Gastrocnemius medialis (tissue), 4 donors: ENCODE results near the gene HSPG2. TPM values are rescaled to one million over a fixed set of nuclear protein-coding genes. Genes with fewer than 3 reads are reported as not detected.

Source experiments
- ATAC-seq, 2 donors: fragments of 150-250 bp; one replicate each; pipeline ENCODE4 v1.9.1; 2016
- DNase-seq, 2 donors: peaks; one replicate each; pipeline ENCODE4 v3.0.0-alpha.2; 2019
- H3K27ac ChIP-seq, 4 donors: fragments of 200-600 bp; sonication (generic); 1 replicate in 1 of 4; 2 replicates in 3 of 4; pipeline ENCODE4 v1.5.1; 2016 to 2018; ENCODE audit warnings: mild to moderate bottlenecking in 2 of 4, moderate library complexity in 1 of 4
- H3K27me3 ChIP-seq, 3 donors: fragments of 200-600 bp; sonication (generic) in 2 of 3; 1 replicate in 1 of 3; 2 replicates in 2 of 3; pipeline versions ENCODE4 v1.5.1 to v1.6.0; 2016 to 2019; ENCODE audit warnings: mild to moderate bottlenecking in 1 of 3, moderate library complexity in 1 of 3
- H3K36me3 ChIP-seq, 2 donors: fragments of 200-600 bp; sonication (generic) in 1 of 2; one replicate each; pipeline ENCODE4 v1.5.1; 2017 to 2018
- H3K4me1 ChIP-seq, 2 donors: fragments of 200-600 bp; sonication (generic) in 1 of 2; one replicate each; pipeline ENCODE4 v1.5.1; 2016 to 2017; ENCODE audit warnings: mild to moderate bottlenecking in 2 of 2
- H3K4me3 ChIP-seq, 4 donors: fragments of 200-600 bp; sonication (generic) in 3 of 4; 1 replicate in 1 of 4; 2 replicates in 3 of 4; pipeline ENCODE4 v1.5.1; 2016 to 2019; ENCODE audit warnings: mild to moderate bottlenecking in 2 of 4
- H3K9me3 ChIP-seq, 3 donors: fragments of 200-600 bp; sonication (generic) in 2 of 3; 1 replicate in 1 of 3; 2 replicates in 2 of 3; pipeline ENCODE4 v1.5.1; 2016 to 2019
- POLR2A ChIP-seq, 2 donors: fragments of 450-650 bp; IDR thresholded peaks; one replicate each; pipeline ENCODE4 v1.6.1; 2017; ENCODE audit warnings: antibody characterized with exemption in 2 of 2, mild to moderate bottlenecking in 2 of 2, moderate library complexity in 2 of 2
- in situ Hi-C, 4 donors: fragments of 200-750 bp; cut with MboI; loops; one replicate each; pipeline versions ENCODE4 v1.15.0 to v1.8.0; 2017; ENCODE audit warnings: low sequenced_read_pairs in 4 of 4
- intact Hi-C: fragments of 100-400 bp; cut with DNase I; formaldehyde crosslinking; loops from one replicate; pipeline ENCODE4 v1.15.1; 2023; ENCODE audit warnings: low total_unique reads
- total RNA-seq, 4 donors: library from RNA; depleted of rRNA; stranded (reverse); fragments of >200 nt; gene quantifications; one replicate each; pipeline versions ENCODE4 v1.1.0 to v1.2.3, GENCODE V29; 2016
- TF ChIP-seq, protein P1 (sequence below), 5 experiments: fragments of 450-650 bp in 3 of 5; fragments of 200-600 bp in 2 of 5; sonication (generic) in 2 of 5; IDR thresholded peaks in 4 of 5; conservative IDR thresholded peaks in 1 of 5; 1 replicate in 4 of 5; 2 replicates in 1 of 5; pipeline ENCODE4 v1.5.1; 2016 to 2019; ENCODE audit warnings: antibody characterized with exemption in 5 of 5, mild to moderate bottlenecking in 3 of 5, moderate library complexity in 3 of 5

The HSPG2 gene
- total RNA-seq, 4 donors from 2014 or later, result 68.9 to 108 (median 83.5) TPM

DNA sequence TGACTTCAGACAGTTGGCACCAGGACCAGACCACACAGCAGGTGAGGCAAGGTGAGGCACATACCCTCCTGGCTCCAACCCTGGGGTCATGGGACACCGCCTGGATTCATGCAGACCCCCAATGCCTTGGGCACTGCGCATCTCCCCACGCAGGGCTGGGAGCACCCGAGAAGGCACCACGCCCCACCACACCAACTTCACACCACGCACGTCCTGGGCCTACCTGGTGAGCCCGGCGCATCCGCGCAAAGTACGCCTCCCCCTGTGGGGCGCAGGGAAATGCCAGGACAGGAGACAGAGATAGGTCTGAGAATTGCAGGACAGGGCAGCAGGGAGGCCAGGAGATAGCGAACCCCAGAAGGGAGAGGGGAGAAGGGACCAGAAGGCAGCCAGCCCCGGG, 66.5 kb downstream of the HSPG2 start:
- ATAC-seq (no peak), DNase-seq (no peak)
- H3K27ac ChIP-seq, result peak overlapping the region in 1 of 4 donors; percentile 39
- no peaks in the 10 kb centered on the region for H3K27me3 ChIP-seq
- in situ Hi-C loops, result loop anchor here in 2 of 4 donors (25.0 kb wide), 1 partner anchor 92 kb away; no protein-coding TSS in a partner anchor
- intact Hi-C loops, result loop anchor here (5.0 kb wide), 1 partner anchor 92 kb away; no protein-coding TSS in a partner anchor
- no peaks in the 10 kb centered on the region for H3K9me3 ChIP-seq
- H3K4me3 ChIP-seq, result no peak overlapping the region
- no peak for TF ChIP-seq POLR2A (IDR thresholded peaks at IDR 0.05)
- TF ChIP-seq, protein P1, sequence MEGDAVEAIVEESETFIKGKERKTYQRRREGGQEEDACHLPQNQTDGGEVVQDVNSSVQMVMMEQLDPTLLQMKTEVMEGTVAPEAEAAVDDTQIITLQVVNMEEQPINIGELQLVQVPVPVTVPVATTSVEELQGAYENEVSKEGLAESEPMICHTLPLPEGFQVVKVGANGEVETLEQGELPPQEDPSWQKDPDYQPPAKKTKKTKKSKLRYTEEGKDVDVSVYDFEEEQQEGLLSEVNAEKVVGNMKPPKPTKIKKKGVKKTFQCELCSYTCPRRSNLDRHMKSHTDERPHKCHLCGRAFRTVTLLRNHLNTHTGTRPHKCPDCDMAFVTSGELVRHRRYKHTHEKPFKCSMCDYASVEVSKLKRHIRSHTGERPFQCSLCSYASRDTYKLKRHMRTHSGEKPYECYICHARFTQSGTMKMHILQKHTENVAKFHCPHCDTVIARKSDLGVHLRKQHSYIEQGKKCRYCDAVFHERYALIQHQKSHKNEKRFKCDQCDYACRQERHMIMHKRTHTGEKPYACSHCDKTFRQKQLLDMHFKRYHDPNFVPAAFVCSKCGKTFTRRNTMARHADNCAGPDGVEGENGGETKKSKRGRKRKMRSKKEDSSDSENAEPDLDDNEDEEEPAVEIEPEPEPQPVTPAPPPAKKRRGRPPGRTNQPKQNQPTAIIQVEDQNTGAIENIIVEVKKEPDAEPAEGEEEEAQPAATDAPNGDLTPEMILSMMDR (IDR thresholded peaks at IDR 0.05 in 4 of 5, conservative IDR thresholded peaks at IDR 0.05 in 1 of 5), result no peak
- H3K4me1 ChIP-seq, result peaks cover 9% of the 10 kb centered on the region in 2 donors
- H3K36me3 ChIP-seq, result peaks cover 0 to 59% of the 10 kb centered on the region in 2 donors

DNA sequence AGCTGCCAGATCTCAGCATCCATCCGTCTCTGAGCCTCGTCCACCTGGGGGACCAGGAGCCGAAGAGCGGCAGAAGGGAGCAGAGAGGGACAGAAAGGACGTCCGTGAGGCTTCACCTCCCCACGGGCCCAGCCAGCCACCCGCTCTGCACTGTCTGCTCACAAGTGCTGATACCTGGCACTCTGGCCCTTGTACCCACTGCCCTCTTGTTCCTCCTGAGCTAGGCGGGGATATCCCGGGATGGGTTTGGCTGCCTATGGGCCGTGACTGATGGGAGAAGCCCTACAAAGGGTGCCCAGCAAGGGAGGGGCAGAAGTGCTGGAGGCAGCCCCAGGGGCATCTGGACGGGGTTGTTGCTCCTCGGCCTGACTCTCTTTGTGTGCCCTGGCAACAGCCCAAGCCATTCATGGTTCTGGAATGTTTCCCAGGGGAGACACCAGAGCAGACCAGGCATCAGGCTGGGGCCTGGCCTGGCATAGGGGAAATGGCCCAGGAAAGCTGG, 67.4 kb downstream of the HSPG2 start:
- peaks cover 0 to 63% of the 10 kb centered on the region in 2 donors for H3K36me3 ChIP-seq
- peaks cover 9% of the 10 kb centered on the region in 2 donors for H3K4me1 ChIP-seq
- no peak for TF ChIP-seq POLR2A (IDR thresholded peaks at IDR 0.05)
- TF ChIP-seq, protein P1 (IDR thresholded peaks at IDR 0.05 in 4 of 5, conservative IDR thresholded peaks at IDR 0.05 in 1 of 5), result no peak
- in situ Hi-C loops (loop anchor here in 3 of 4 donors (10.0 to 25.0 kb wide), 2 partner anchors 93 to 95 kb away; no protein-coding TSS in a partner anchor), intact Hi-C loops (loop anchor here (2.0 to 5.0 kb wide), 2 partner anchors 71 to 93 kb away; no protein-coding TSS in a partner anchor)
- no peak overlapping the region for H3K4me3 ChIP-seq
- DNase-seq (peak; percentile 43 to 79), ATAC-seq (peak; percentile 67 to 69)
- no peaks in the 10 kb centered on the region for H3K27me3 ChIP-seq
- peak overlapping the region; percentile 10 to 54 (median 28) for H3K27ac ChIP-seq
- H3K9me3 ChIP-seq, result no peaks in the 10 kb centered on the region

DNA sequence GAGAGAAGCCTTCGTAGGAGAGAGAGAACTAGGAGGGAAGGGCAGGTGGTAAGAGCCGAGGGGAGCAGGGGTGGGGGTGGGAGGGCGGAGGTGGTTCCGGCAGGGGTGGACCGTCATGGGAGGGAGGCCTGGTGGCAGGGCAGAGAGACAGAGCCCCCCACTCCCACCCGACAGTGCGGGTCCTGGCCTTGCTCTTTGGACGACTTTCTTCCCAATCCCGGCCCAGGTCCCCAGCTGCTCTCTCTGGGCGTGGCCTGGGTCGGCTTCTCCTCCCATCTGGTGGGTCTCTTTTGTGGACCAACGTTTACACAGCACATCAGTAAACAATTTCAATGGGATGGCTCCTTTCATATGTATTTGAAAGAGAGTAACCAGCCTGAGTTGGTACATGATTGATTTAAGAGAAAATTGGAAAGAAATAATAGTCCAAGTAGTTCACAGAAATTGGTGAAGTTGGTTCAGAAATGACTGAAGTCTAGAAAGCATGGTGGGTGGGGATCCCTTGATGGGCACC, 68.1 kb downstream of the HSPG2 start:
- TF ChIP-seq POLR2A (IDR thresholded peaks at IDR 0.05), result no peak
- TF ChIP-seq, protein P1 (IDR thresholded peaks at IDR 0.05 in 4 of 5, conservative IDR thresholded peaks at IDR 0.05 in 1 of 5), result no peak
- ATAC-seq, result no peak
- intact Hi-C loops, result loop anchor here (2.0 kb wide), 1 partner anchor 72 kb away; no protein-coding TSS in a partner anchor
- peaks cover 9% of the 10 kb centered on the region in 2 donors for H3K4me1 ChIP-seq
- DNase-seq, result no peak
- in situ Hi-C loops, result loop anchor here in 3 of 4 donors (10.0 to 25.0 kb wide), 2 partner anchors 93 to 96 kb away; no protein-coding TSS in a partner anchor
- peak overlapping the region in 2 of 4 donors; percentile 16 to 54 for H3K27ac ChIP-seq
- H3K36me3 ChIP-seq, result peaks cover 0 to 63% of the 10 kb centered on the region in 2 donors
- H3K9me3 ChIP-seq, result no peaks in the 10 kb centered on the region
- no peaks in the 10 kb centered on the region for H3K27me3 ChIP-seq
- no peak overlapping the region for H3K4me3 ChIP-seq

DNA sequence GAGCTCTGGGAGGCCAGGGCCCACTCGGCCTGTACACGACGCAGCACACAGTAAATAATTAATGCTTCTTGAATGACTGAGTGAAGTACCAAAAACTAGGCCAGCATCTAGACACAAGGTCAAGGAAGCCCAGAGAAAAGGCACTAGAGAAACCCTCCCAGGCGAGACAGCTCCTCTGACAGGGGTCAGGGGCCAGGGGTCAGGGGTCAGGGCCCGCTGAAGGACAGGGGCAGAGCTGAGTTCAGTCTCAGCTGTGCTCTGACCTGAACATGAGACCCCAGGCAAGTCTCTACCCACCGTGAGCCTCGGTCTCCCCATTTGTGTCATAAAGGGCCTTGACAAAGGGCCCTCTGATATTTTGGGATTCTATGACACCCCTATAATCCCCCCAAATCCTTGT, 68.6 kb downstream of the HSPG2 start:
- DNase-seq (no peak), ATAC-seq (no peak)
- intact Hi-C loops (loop anchor here (2.0 kb wide), 1 partner anchor 72 kb away; no protein-coding TSS in a partner anchor), in situ Hi-C loops (loop anchor here in 3 of 4 donors (10.0 to 25.0 kb wide), 2 partner anchors 94 to 96 kb away; no protein-coding TSS in a partner anchor)
- H3K4me3 ChIP-seq, result no peak overlapping the region
- H3K36me3 ChIP-seq, result peaks cover 0 to 58% of the 10 kb centered on the region in 2 donors
- no peaks in the 10 kb centered on the region for H3K9me3 ChIP-seq
- H3K4me1 ChIP-seq, result peaks cover 9% of the 10 kb centered on the region in 2 donors
- no peak overlapping the region for H3K27ac ChIP-seq
- no peaks in the 10 kb centered on the region for H3K27me3 ChIP-seq
- no peak for TF ChIP-seq POLR2A (IDR thresholded peaks at IDR 0.05)
- TF ChIP-seq, protein P1 (IDR thresholded peaks at IDR 0.05 in 4 of 5, conservative IDR thresholded peaks at IDR 0.05 in 1 of 5), result no peak
